HCT116 (cell line): Measurements from ENCODE around the gene KPNB1. TPM values are rescaled to one million over a fixed set of nuclear protein-coding genes. Genes with fewer than 3 reads are reported as not detected.

Source experiments
- ATAC-seq: fragments of 200-7000 bp; cut with Tn5 transposase; 2 replicates; pipeline ENCODE4 v1.9.1; 2020; ENCODE audit warnings: mild to moderate bottlenecking, moderate library complexity
- BruUV-seq: library from RNA; stranded (reverse); fragments of 400-500 nt; replicated peaks from 2 replicates; lab custom pipeline; 2021; lab: Mats Ljungman, UMichigan
- CTCF ChIA-PET: fragments of 300-600 bp; sonication (Branson Sonifier 250); formaldehyde crosslinking; loops from one replicate; lab custom pipeline; 2021; ENCODE audit warnings: antibody characterized with exemption; lab: Charles Lee
- POLR2A ChIA-PET: fragments of 300-600, 350-600 bp; sonication (Branson Sonifier 250); formaldehyde crosslinking; loops from one replicate; lab custom pipeline; 2021; ENCODE audit warnings: antibody characterized with exemption; lab: Charles Lee
- RAD21 ChIA-PET, 2 experiments: fragments of 300-600 bp; sonication (Branson Sonifier 250); formaldehyde crosslinking; loops; one replicate each; lab custom pipeline; 2023; ENCODE audit warnings: low total read pairs in 2 of 2; ENCODE audit not compliant: uncharacterized antibody in 2 of 2, unreplicated experiment in 2 of 2, low non-redundant PET in 1 of 2; lab: Charles Lee
- DNase-seq: peaks from one replicate; pipeline ENCODE4 v3.0.0-alpha.2; 2010; ENCODE audit warnings: low read depth, low spot score
- H2AFZ ChIP-seq: fragments of 200-600 bp; shearing (Covaris generic), sonication (generic); 2 replicates; pipeline ENCODE4 v1.6.1; 2017; ENCODE audit warnings: low read depth, mixed run types, mixed read lengths, antibody characterized with exemption, low read length; ENCODE audit not compliant: poor library complexity, severe bottlenecking
- H3K27ac ChIP-seq: 2 replicates; pipeline ENCODE4 v1.5.1; 2012; ENCODE audit warnings: low read depth, low read length
- H3K27me3 ChIP-seq: fragments of 200-600 bp; sonication (generic); 2 replicates; pipeline ENCODE4 v1.6.1; 2016; ENCODE audit warnings: mixed run types, low read length, mixed read lengths; ENCODE audit not compliant: insufficient read depth
- H3K36me3 ChIP-seq, 2 experiments: fragments of 200-500 bp in 1 of 2; fragments of 200-600 bp in 1 of 2; sonication (Bioruptor generic) in 1 of 2; sonication (generic) in 1 of 2; 2 replicates each; pipeline versions ENCODE4 v1.5.1 to v1.6.1; 2014 to 2016; ENCODE audit warnings: low read length in 2 of 2, inconsistent platforms in 1 of 2, mixed read lengths in 1 of 2, mixed run types in 1 of 2; ENCODE audit not compliant: insufficient read depth in 2 of 2, control insufficient read depth in 1 of 2
- H3K4me1 ChIP-seq, 2 experiments: fragments of 200-600 bp in 1 of 2; sonication (generic) in 1 of 2; 2 replicates each; pipeline versions ENCODE4 v1.5.1 to v1.6.1; 2012 to 2017; ENCODE audit warnings: low read length in 2 of 2, inconsistent platforms in 1 of 2, mild to moderate bottlenecking in 1 of 2, mixed read lengths in 1 of 2, mixed run types in 1 of 2, moderate library complexity in 1 of 2; ENCODE audit not compliant: insufficient read depth in 2 of 2, control insufficient read depth in 1 of 2
- H3K4me2 ChIP-seq: fragments of 200-600 bp; sonication (generic); 2 replicates; pipeline ENCODE4 v1.6.1; 2017; ENCODE audit warnings: mixed run types, low read length, mixed read lengths
- H3K4me3 ChIP-seq, 2 experiments: fragments of 200-600 bp in 1 of 2; sonication (generic) in 1 of 2; replicated peaks in 1 of 2; 2 replicates each; pipeline ENCODE4 v1.5.1; 2011 to 2016; ENCODE audit warnings: low read length in 2 of 2, control low read depth in 1 of 2, low read depth in 1 of 2, mild to moderate bottlenecking in 1 of 2, mixed read lengths in 1 of 2, mixed run types in 1 of 2
- H3K79me2 ChIP-seq: fragments of 200-600 bp; sonication (generic); 2 replicates; pipeline ENCODE4 v1.6.1; 2017; ENCODE audit warnings: mild to moderate bottlenecking, mixed run types, low read length, moderate library complexity, mixed read lengths; ENCODE audit not compliant: insufficient read depth
- H3K9ac ChIP-seq: fragments of 200-600 bp; sonication (generic); 2 replicates; pipeline ENCODE4 v1.6.1; 2016; ENCODE audit warnings: low read length, mixed read lengths
- H3K9me2 ChIP-seq: fragments of 200-600 bp; sonication (generic), shearing (Covaris generic); 2 replicates; pipeline ENCODE4 v1.6.1; 2017; ENCODE audit warnings: mixed run types, mild to moderate bottlenecking, moderate library complexity; ENCODE audit not compliant: insufficient read depth
- H3K9me3 ChIP-seq, 2 experiments: fragments of 200-500 bp in 1 of 2; fragments of 200-600 bp in 1 of 2; sonication (Bioruptor generic) in 1 of 2; sonication (generic) in 1 of 2; 2 replicates each; pipeline ENCODE4 v1.6.1; 2014 to 2017; ENCODE audit warnings: low read length in 2 of 2, mixed read lengths in 2 of 2, inconsistent platforms in 1 of 2, low read depth in 1 of 2, mild to moderate bottlenecking in 1 of 2, mixed run types in 1 of 2, moderate library complexity in 1 of 2; ENCODE audit not compliant: control insufficient read depth in 1 of 2, insufficient read depth in 1 of 2
- H4K20me1 ChIP-seq: fragments of 200-600 bp; sonication (generic), shearing (Covaris generic); 2 replicates; pipeline ENCODE4 v1.6.1; 2017; ENCODE audit warnings: mixed run types, mild to moderate bottlenecking, moderate library complexity; ENCODE audit not compliant: insufficient read depth
- ATF3 ChIP-seq: IDR thresholded peaks from 2 replicates; pipeline ENCODE4 v1.6.1; 2012
- CBX3 ChIP-seq: IDR thresholded peaks from 2 replicates; pipeline ENCODE4 v1.6.1; 2012; ENCODE audit warnings: low read depth
- EGR1 ChIP-seq: IDR thresholded peaks from 2 replicates; pipeline ENCODE4 v1.6.1; 2012; ENCODE audit warnings: low read depth
- ELF1 ChIP-seq: IDR thresholded peaks from 2 replicates; pipeline ENCODE4 v1.6.1; 2012; ENCODE audit warnings: low read depth, borderline replicate concordance
- FOSL1 ChIP-seq: IDR thresholded peaks from 2 replicates; pipeline ENCODE4 v1.6.1; 2012; ENCODE audit warnings: low read depth
- JUND ChIP-seq: IDR thresholded peaks from 2 replicates; pipeline ENCODE4 v1.6.1; 2012
- MAX ChIP-seq: IDR thresholded peaks from 2 replicates; pipeline ENCODE4 v1.6.1; 2012
- POLR2A ChIP-seq: IDR thresholded peaks from 2 replicates; pipeline ENCODE4 v1.7.0; 2011; ENCODE audit warnings: borderline replicate concordance; ENCODE audit not compliant: insufficient read depth, insufficient read length; ENCODE audit errors: extremely low read depth
- POLR2AphosphoS5 ChIP-seq: IDR thresholded peaks from 2 replicates; pipeline ENCODE4 v1.6.1; 2011; ENCODE audit warnings: mild to moderate bottlenecking, low read depth, low read length, moderate library complexity
- RAD21 ChIP-seq: IDR thresholded peaks from 2 replicates; pipeline ENCODE4 v1.6.1; 2012; ENCODE audit warnings: low read depth, mild to moderate bottlenecking
- SIN3A ChIP-seq: IDR thresholded peaks from 2 replicates; pipeline ENCODE4 v1.6.1; 2012; ENCODE audit warnings: low read depth
- TCF7L2 ChIP-seq: IDR thresholded peaks from 2 replicates; pipeline ENCODE4 v1.7.0; 2011; ENCODE audit warnings: borderline replicate concordance, inconsistent platforms; ENCODE audit not compliant: insufficient read depth, insufficient read length; ENCODE audit errors: extremely low read depth
- ZBTB33 ChIP-seq: IDR thresholded peaks from 2 replicates; pipeline ENCODE4 v1.6.1; 2011; ENCODE audit warnings: mild to moderate bottlenecking, low read length, moderate library complexity; ENCODE audit not compliant: insufficient replicate concordance; ENCODE audit errors: extremely low read depth
- ZFX ChIP-seq: fragments of 450-650 bp; IDR thresholded peaks from 2 replicates; pipeline ENCODE4 v1.6.1; 2017
- ZNF274 ChIP-seq: fragments of 200-500 bp; sonication (Bioruptor generic); IDR thresholded peaks from 2 replicates; pipeline ENCODE4 v1.6.1; 2014; ENCODE audit warnings: mild to moderate bottlenecking, low read depth, low read length, inconsistent platforms
- intact Hi-C: fragments of 100-400 bp; cut with micrococcal nuclease; formaldehyde crosslinking; loops from 2 replicates; pipeline ENCODE4 v1.10.0; 2022
- total RNA-seq: library from RNA; stranded (reverse); gene quantifications from one replicate; pipeline ENCODE4 v1.2.1, GENCODE V29; 2021; ENCODE audit not compliant: unreplicated experiment

KPNB1 gene
- total RNA-seq, 1 experiment from 2014 or later: 526 TPM

- peaks cover 0 to 9% of the 10 kb centered on the region in 2 experiments; a peak in 2 of 4 replicates for H3K4me1 ChIP-seq
- TF ChIP-seq JUND: no peak
- no peak for TF ChIP-seq ATF3
- TF ChIP-seq CBX3: no peak
- TF ChIP-seq ZFX: no peak
- TF ChIP-seq RAD21: no peak
- no peak for TF ChIP-seq POLR2AphosphoS5
- TF ChIP-seq ZBTB33: no peak
- TF ChIP-seq ELF1: no peak
- no peak for TF ChIP-seq TCF7L2
- TF ChIP-seq FOSL1: no peak
- no peak for TF ChIP-seq EGR1
- TF ChIP-seq POLR2A: no peak
- no peak for TF ChIP-seq SIN3A
- TF ChIP-seq MAX: no peak
- no peak for TF ChIP-seq ZNF274
- no peak overlapping the region for H3K4me3 ChIP-seq
- ATAC-seq (no peak), DNase-seq (no peak)
- no peaks in the 10 kb centered on the region for H3K9me3 ChIP-seq
- peaks cover 12% of the 10 kb centered on the region; the same call in 1 of the 2 replicates for H3K27me3 ChIP-seq
- H3K9ac ChIP-seq: no peak overlapping the region
- RAD21 ChIA-PET: no interaction called here
- no peaks in the 10 kb centered on the region for H4K20me1 ChIP-seq
- CTCF ChIA-PET: interaction anchor here (3.0 kb wide), 1 partner anchor 11 kb away, joined by 13 read pairs; no protein-coding TSS in a partner anchor
- no peaks in the 10 kb centered on the region for H3K9me2 ChIP-seq
- H3K27ac ChIP-seq: no peak overlapping the region; the same call in 1 of the 2 replicates
- POLR2A ChIA-PET: no interaction called here
- H3K36me3 ChIP-seq: no peaks in the 10 kb centered on the region
- no peak overlapping the region for H3K4me2 ChIP-seq
- intact Hi-C loops: no loop called here
- no TSS peak for BruUV-seq
- no peak overlapping the region for H2AFZ ChIP-seq
- no peaks in the 10 kb centered on the region for H3K79me2 ChIP-seq
Measured at GRCh38 chr17:47708864-47709541, 59.3 kb downstream of the KPNB1 start.
